ENCODE measurements around the gene CACNG3. TPM values are rescaled to one million over a fixed set of nuclear protein-coding genes. Genes with fewer than 3 reads are reported as not detected.

The CACNG3 gene
- total RNA-seq, 2 donors from 2014 or later = not detected

GRCh38 chr16:24348545-24349290, 92.6 kb downstream of the CACNG3 start:
- peak; percentile 79 for DNase-seq
- peak overlapping the region; percentile 78 for H3K27ac Mint-ChIP-seq

DNA sequence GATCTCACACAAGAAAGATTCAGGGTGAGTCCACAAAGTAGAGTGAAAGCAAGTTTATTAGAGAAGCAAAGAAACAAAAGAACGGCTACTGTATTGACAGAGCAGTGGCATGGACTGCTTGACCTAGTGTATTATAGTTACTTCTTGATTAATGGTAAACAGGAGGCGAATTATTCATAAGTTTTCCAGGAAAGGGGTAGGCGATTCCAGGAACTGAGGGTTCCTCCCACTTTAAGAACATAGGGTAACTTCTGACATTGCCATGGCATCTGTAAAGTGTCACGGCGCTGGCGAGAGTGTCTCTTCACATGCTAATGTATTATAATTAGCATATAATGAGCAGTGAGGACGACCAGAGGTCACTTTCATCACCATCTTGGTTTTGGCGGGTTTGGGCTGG, 93.2 kb downstream of the CACNG3 start:
- H3K27me3 ChIP-seq (ENCODE audit: control insufficient read depth, insufficient read depth, low read length, poor library complexity, severe bottlenecking) = no peaks in the 10 kb centered on the region
- H3K9me3 Mint-ChIP-seq = no peaks in the 10 kb centered on the region
- H3K4me1 ChIP-seq (ENCODE audit: control insufficient read depth, insufficient read depth, low read length) = peaks cover 20% of the 10 kb centered on the region
- DNase-seq = peak; percentile 57
- peak overlapping the region; percentile 78 for H3K27ac Mint-ChIP-seq
- 86 to 88% methylated on average over 6 to 8 of the region's 8 CpGs for WGBS, 2 experiments (ENCODE audit: insufficient coverage in 1 of 2, insufficient read length in 1 of 2)
- H3K36me3 ChIP-seq (ENCODE audit: control insufficient read depth, insufficient read depth, low read length) = no peaks in the 10 kb centered on the region
- no peak overlapping the region for H3K4me3 Mint-ChIP-seq
- peaks cover 45% of the 10 kb centered on the region for H3K4me1 Mint-ChIP-seq
- H3K9ac ChIP-seq (ENCODE audit: extremely low read depth, low read length, poor library complexity, severe bottlenecking) = peak overlapping the region; percentile 11
- TF ChIP-seq CTCF (conservative IDR thresholded peaks at IDR 0.05) = no peak
- peak overlapping the region; percentile 54 for H3K27ac ChIP-seq (ENCODE audit: low read depth, low read length)
- H3K9me3 ChIP-seq (ENCODE audit: control insufficient read depth, low read length) = no peaks in the 10 kb centered on the region
- H3K27me3 Mint-ChIP-seq (ENCODE audit: insufficient read depth) = peaks cover 23% of the 10 kb centered on the region
- no peaks in the 10 kb centered on the region for H3K36me3 Mint-ChIP-seq (ENCODE audit: low read depth)
- H3K4me3 ChIP-seq (ENCODE audit: low read length) = no peak overlapping the region

More at GRCh38 chr16:24348545-24349290, 92.6 kb downstream of the CACNG3 start:
- TF ChIP-seq CTCF (conservative IDR thresholded peaks at IDR 0.05) = no peak
- Histone ChIP-seq H3K4me3 (ENCODE audit: low read length) (peak overlapping the region; percentile 17), H3K27me3 (ENCODE audit: control insufficient read depth, insufficient read depth, low read length, poor library complexity, severe bottlenecking) (peaks cover 1% of the 10 kb centered on the region), H3K4me1 (ENCODE audit: control insufficient read depth, insufficient read depth, low read length) (peaks cover 20% of the 10 kb centered on the region), H3K9me3 (ENCODE audit: control insufficient read depth, low read length) (no peaks in the 10 kb centered on the region), H3K27ac (ENCODE audit: low read depth, low read length) (peak overlapping the region; percentile 54), H3K36me3 (ENCODE audit: control insufficient read depth, insufficient read depth, low read length) (no peaks in the 10 kb centered on the region), H3K9ac (ENCODE audit: extremely low read depth, low read length, poor library complexity, severe bottlenecking) (peak overlapping the region; percentile 11)
- no peaks in the 10 kb centered on the region for H3K36me3 Mint-ChIP-seq (ENCODE audit: low read depth)
- 43 to 52% methylated on average over 3 to 9 of the region's 9 CpGs for WGBS, 2 experiments (ENCODE audit: insufficient coverage in 1 of 2, insufficient read length in 1 of 2)
- H3K4me3 Mint-ChIP-seq = no peak overlapping the region
- no peaks in the 10 kb centered on the region for H3K9me3 Mint-ChIP-seq
- peaks cover 46% of the 10 kb centered on the region for H3K4me1 Mint-ChIP-seq
- H3K27me3 Mint-ChIP-seq (ENCODE audit: insufficient read depth) = peaks cover 21% of the 10 kb centered on the region

DNA sequence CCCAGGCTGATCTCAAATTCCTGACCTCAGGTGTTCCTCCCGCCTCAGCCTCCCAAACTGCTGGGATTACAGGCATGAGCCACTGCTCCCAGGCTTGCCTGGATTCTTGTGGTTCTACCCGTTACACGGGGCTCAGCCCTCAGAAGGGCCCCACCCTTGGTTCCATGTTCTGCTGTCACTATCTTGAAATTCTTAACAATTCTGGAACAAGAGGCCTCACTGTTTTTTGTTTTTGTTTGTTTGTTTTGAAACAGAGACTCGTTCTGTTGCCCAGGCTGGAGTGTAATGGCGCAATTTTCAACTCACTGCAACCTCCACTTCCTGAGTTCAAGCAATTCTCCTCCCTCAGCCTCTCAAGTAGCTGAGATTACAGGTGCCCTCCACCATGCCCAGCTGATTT, 96.6 kb downstream of the CACNG3 start:
- no peak for TF ChIP-seq CTCF (conservative IDR thresholded peaks at IDR 0.05)
- Histone ChIP-seq H3K36me3 (ENCODE audit: control insufficient read depth, insufficient read depth, low read length) (no peaks in the 10 kb centered on the region), H3K4me3 (ENCODE audit: low read length) (no peak overlapping the region), H3K27me3 (ENCODE audit: control insufficient read depth, insufficient read depth, low read length, poor library complexity, severe bottlenecking) (no peaks in the 10 kb centered on the region), H3K4me1 (ENCODE audit: control insufficient read depth, insufficient read depth, low read length) (peaks cover 16% of the 10 kb centered on the region), H3K9me3 (ENCODE audit: control insufficient read depth, low read length) (no peaks in the 10 kb centered on the region), H3K27ac (ENCODE audit: low read depth, low read length) (no peak overlapping the region), H3K9ac (ENCODE audit: extremely low read depth, low read length, poor library complexity, severe bottlenecking) (no peak overlapping the region)
- Mint-ChIP-seq H3K27me3 (ENCODE audit: insufficient read depth) (peaks cover 33% of the 10 kb centered on the region), H3K9me3 (no peaks in the 10 kb centered on the region), H3K4me3 (no peak overlapping the region), H3K36me3 (ENCODE audit: low read depth) (no peaks in the 10 kb centered on the region), H3K27ac (no peak overlapping the region), H3K4me1 (peaks cover 21% of the 10 kb centered on the region)
- WGBS, 2 experiments (ENCODE audit: insufficient coverage in 1 of 2, insufficient read length in 1 of 2) = 88 to 90% methylated on average over 4 to 5 of the region's 5 CpGs
- no peak for DNase-seq

All from endodermal cell (in vitro differentiated cells).